GM12801 (cell line): ENCODE measurements around the gene ADI1.

Source experiments
- TF ChIP-seq, protein P1 (sequence below): IDR thresholded peaks from one replicate; pipeline ENCODE4 v1.5.1; 2011; ENCODE audit warnings: control low read depth; ENCODE audit not compliant: insufficient read length; ENCODE audit errors: extremely low read depth

The ADI1 gene, protein sequence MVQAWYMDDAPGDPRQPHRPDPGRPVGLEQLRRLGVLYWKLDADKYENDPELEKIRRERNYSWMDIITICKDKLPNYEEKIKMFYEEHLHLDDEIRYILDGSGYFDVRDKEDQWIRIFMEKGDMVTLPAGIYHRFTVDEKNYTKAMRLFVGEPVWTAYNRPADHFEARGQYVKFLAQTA

DNA sequence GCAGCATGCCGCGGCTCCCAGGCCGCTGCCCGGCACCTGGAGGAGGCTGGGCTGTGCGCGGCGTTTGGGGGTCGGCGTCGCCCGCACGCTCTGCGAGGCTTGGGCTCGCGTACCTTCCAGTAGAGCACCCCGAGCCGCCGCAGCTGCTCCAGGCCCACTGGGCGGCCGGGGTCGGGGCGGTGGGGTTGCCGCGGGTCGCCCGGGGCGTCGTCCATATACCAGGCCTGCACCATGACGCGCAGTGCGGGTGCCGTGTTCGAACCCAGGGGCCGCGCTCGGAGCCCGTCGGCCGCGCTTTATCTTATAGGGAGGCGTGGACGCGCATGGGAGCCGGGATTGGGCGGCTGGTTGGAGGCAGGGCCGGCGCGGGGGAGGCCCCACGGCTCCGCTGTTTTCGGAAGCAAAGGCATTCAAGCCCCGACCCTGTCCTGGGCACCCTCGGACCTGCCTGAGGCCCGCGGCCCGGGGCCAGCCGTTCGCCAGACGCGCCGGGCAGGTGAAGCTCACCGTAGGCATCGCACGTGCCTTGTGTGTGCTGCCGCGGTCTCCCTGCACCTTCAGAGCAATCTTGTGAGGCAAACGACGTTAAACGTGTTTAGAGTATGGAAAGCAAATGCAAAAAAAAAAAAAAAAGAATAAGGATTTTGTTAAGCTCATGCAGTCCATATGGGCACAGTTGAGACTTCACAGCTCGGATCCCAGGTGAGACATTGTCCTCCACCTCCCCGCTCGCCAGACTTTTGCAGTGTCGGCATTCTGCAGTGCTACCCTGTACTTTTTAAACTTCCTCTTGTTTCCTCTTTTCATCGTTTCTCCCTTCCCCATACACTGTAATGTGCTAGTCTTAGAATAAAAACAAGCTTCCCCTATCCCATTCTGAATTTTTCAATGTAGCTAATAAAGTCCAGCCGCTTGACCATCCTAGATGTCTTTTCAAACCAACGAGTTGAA lies at the start of gene ADI1:
Gene ADI1, minus strand, starts transcription at position 277 of the 951 bp plus-strand sequence. Its CDS starts 44 bp downstream, at position 233.
- TF ChIP-seq, protein P1, sequence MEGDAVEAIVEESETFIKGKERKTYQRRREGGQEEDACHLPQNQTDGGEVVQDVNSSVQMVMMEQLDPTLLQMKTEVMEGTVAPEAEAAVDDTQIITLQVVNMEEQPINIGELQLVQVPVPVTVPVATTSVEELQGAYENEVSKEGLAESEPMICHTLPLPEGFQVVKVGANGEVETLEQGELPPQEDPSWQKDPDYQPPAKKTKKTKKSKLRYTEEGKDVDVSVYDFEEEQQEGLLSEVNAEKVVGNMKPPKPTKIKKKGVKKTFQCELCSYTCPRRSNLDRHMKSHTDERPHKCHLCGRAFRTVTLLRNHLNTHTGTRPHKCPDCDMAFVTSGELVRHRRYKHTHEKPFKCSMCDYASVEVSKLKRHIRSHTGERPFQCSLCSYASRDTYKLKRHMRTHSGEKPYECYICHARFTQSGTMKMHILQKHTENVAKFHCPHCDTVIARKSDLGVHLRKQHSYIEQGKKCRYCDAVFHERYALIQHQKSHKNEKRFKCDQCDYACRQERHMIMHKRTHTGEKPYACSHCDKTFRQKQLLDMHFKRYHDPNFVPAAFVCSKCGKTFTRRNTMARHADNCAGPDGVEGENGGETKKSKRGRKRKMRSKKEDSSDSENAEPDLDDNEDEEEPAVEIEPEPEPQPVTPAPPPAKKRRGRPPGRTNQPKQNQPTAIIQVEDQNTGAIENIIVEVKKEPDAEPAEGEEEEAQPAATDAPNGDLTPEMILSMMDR, result no peak

DNA sequence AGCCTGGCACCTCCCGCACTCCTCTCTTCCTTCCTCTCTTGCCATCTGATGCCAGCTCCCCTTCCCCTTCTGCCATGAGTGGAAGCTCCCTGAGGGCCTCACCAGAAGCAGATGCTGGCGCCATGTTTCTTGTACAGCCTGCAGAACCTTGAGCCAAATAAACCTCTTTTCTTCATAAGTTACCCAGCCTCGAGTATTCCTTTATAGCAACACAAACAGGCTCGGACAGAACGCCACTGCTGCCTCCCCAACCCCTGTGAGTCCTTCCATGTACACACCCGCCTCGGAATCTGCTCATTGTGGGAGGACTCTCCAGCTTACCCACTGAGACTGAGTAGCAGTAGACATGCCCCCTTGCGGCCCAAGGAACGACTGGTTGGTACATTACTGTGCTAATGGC lies 47.5 kb upstream of the ADI1 start:
- TF ChIP-seq, protein P1, result no peak

DNA sequence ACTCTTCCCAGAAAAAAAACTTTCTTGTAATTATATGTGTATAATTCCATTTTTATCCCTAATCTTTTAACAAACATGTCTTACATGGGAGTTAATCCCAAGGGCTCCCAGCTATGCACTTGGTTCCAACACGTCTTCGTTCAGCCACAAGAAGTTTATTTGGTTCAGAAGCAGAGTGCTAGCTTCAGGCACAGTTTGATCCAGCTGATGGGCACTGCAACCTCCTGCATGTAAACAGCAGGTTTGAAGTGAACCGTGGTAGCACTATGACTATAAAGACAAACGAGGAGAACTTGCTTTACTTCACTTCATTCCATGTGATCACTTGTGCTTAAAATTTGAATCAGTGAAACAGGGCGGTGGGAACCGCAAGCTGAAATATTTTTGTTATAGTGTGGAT lies 45.8 kb upstream of the ADI1 start:
- TF ChIP-seq, protein P1, result no peak

DNA sequence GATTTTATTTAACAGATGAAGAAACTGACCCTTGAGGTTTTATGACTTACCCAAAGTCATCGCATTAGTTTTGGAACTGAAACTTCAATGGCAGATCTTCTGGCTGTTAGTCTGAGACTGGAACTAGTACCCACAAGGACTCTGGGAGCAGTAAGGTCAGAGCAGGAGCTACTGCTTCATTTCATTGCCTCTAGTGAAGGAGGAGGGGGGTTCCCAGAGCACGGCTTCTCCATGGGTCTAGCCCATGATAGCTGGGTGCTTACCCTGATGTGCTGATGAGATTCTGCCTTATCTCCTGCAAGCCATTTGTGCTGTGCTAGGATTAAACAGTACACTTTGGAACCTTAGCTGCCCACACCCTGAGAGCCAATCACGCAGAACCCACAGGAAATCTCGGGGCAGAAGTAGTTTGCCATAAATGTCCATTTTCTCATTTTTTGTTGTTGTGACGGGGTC lies 44.2 kb upstream of the ADI1 start:
- TF ChIP-seq, protein P1, result no peak

DNA sequence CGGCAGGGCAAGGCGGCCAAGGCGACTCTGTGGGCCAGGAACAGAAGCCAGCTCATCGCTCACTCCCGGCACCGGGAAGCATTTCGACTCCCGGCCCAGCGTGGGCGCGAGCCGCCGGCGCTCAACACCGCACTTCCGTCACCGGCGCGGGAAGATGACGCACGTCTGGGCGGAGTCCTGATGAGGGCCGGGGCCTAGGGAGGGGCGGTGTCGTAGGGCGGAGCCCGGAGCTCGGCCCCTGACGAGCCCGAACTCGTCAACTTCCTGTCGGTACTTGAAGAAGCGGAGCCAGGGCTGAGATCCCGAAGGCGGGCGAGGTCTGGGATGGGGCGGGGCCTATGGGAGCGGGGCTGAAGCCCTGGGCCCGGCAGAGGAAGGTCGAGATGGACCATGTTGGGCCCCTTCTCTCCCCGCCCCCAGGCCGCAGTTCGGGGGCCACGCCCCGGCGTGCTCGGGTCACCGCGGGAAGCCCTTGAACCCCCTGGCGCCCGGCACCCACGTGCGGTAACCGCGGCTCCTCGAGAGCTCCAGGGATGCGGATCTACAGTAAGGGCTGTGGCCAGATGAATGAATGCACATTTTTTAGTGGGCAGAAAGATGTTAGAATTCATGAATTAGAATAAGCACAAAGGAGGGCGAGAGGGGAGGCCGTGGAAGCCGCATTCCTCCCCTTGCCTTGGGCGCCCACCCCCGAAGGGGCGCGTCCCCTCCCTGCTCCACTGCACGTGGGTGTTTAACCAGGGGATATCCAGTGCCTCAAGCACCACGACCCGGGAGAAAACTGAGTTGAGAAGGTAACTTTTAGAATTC lies 39.1 kb upstream of the ADI1 start, which contains the start of gene RNASEH1:
Gene RNASEH1, minus strand, starts transcription at position 129 of the 810 bp plus-strand sequence. Its CDS starts 73 bp downstream, at position 56.
- TF ChIP-seq, protein P1, result no peak

DNA sequence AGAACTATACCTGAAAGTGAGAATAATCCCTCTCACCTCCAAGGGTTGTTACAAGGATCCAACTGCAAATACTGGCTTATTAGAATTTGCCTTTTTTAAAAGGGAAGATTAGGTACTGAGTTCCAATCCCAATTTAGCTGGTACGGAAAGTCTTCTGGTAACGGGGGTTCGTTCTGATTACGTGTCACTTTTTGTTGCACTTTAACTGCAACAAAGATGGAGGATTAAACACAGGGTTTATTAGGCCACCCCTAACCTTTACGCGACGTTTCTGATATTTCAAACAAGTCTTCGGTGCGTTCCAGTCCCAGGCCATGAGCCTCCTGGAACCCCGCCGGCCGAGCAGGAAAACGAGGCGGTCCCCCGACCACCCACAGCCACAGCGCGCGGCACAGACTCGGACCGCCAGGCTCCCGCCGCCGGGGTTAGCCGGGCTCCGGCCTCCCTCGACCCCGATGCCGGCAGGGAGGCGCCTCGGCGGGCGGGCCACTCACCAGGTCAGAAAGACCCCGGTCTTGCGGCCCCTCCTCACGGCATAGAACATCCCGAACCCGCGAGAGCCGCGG lies 38.4 kb upstream of the ADI1 start:
- TF ChIP-seq, protein P1, result no peak
